Stimulated activated CD4-positive, alpha-beta T cell treated with anti-CD3 and anti-CD28 coated beads, Interleukin-15, amount 100 ng/mL, for 1 hour (primary cell): ENCODE measurements around the gene DPYD.
"Not testable (repeated sequence)": the region's sequence is repeated elsewhere in the genome, so short reads cannot be mapped to it uniquely, and the experiment has no call there.

Experiments used
- DNase-seq, 2 donors: peaks; one replicate each; pipeline ENCODE4 v3.0.0-alpha.2; 2020; ENCODE audit warnings: low read depth in 1 of 2, low spot score in 1 of 2

The DPYD gene

DNA sequence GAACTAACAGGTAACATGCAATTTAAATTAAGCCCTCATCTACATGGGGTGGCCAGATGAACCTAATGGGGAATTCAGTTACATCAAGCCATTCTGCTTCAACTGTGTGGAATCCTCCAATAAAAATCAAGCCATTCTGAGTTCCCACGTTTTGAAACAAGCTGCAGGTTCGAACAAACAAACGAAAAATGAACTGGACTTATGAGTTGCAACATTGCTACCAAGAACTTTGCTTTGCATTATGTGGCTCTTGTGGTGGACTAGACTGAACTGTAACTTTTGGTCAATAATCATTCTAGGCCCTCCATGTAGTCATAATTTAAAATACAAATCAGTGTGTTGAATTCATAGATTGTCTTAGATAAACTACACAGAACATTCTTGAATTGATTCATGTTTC, 682.0 kb downstream of the DPYD start:
- no peak for DNase-seq

DNA sequence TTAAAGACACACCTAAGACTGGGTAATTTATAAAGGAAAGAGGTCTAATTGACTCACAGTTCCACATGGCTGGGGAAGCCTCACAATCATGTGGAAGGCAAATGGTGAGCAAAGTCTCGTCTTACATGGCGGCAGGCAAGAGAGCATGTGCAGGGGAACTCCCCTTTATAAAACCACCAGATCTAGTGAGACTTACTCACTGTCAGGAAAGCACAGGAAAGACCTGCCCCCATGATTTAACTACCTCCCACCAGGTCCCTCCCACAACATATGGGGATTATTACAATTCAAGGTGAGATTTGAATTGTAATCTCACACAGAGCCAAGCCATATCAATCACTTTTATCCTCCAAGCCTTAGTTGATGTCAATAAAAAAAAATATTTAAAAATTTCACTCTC, 689.5 kb downstream of the DPYD start:
- not testable (repeated sequence) for DNase-seq

DNA sequence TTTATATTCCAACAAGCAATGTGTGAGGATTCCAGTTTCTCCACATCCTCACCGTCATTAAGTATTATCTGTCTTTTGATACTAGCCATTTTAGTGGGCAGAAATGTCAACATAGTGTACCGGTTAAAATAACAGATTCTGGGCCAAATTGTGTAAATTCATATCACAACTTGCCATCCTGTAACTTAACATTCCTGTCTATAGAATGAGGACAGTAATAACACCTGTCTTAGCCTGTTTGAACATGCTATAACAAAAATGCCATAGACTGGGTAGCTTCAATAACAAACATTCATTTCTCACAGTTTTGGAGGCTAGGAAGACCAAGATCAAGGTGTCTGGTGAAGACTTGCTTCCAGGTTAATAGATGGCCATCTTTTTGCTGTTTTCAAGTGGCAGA, 708.2 kb downstream of the DPYD start:
- DNase-seq, result no peak

DNA sequence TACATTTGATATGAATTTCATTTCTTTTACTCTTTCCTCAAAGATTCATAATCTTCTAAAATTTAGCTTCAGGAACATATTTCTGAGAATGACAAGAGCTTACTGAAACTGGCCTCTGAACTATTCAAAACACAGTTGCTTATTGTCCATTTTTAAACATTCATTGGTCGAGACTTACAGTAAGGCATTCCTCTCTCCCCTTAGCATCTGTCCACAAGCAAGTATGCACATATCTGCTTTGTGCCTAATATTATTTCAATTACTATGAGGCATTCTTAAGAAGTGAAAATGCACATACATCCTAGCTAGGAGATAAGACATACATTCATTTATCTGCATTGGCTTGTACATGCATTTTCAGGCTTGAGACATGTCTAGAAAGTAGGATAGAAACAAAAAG, 710.5 kb downstream of the DPYD start:
- no peak for DNase-seq

DNA sequence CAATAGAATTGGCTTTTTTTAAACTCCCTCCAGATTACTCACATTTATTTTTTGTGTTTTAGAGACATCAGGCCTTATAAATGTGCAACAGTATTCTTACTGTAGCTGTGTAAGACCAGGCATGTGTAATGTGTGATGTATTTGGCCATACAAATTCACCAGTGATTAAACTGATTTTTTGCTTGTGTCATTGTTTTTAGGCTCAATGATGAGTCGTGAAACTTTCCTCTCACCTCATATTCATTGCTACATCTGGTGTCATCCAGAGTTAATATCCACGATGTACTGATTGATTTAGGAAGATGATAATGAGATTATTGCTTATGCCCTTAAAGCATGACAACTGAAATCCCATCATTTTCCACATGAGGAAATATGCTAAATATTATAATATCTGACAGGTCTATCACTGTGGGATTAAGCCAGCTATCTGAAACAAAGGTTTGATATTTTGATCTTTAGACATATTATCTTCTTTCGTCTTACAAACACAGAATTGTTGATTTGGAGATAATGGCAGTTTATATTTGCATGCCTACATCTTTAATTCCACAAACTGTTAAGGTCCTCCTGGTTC, 711.4 kb downstream of the DPYD start:
- DNase-seq, result no peak

DNA sequence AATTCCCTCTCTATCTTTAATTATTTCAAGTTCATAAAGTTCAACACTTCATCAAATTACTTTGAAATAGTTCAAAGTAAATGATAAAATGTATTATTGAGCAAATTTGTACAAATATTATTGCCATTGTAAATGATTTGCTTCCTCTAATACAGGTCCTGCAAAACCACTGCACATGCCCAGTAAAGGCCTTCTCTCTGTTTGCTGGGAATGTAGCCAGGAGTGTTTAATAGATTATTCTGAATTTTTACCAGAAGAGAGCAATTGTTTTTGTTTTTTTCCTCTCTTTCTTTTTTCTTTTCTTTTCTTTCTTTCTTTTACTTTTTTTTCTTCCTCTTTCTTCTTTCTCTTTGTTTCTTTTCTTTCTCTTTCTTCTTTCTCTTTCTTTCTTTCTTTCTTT, 713.0 kb downstream of the DPYD start:
- no peak for DNase-seq

DNA sequence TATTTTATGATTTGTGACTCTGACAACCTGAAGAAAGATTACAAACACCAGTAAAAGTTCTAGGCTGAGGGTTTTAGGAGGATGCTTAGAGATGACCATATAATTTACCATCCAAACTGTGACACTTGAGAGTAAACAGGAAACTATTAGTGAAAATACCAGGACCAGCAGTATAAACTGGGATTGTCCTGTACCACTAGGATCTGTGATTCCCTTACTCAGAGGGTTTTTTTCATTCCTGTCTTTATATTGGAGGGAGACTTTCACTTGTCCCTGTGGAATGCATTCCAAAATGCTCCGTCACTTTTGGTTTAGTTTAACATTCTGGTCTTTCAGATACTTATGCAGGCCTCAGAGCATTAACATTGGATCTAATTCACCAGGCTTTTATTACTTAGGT, 716.4 kb downstream of the DPYD start:
- DNase-seq, result no peak

DNA sequence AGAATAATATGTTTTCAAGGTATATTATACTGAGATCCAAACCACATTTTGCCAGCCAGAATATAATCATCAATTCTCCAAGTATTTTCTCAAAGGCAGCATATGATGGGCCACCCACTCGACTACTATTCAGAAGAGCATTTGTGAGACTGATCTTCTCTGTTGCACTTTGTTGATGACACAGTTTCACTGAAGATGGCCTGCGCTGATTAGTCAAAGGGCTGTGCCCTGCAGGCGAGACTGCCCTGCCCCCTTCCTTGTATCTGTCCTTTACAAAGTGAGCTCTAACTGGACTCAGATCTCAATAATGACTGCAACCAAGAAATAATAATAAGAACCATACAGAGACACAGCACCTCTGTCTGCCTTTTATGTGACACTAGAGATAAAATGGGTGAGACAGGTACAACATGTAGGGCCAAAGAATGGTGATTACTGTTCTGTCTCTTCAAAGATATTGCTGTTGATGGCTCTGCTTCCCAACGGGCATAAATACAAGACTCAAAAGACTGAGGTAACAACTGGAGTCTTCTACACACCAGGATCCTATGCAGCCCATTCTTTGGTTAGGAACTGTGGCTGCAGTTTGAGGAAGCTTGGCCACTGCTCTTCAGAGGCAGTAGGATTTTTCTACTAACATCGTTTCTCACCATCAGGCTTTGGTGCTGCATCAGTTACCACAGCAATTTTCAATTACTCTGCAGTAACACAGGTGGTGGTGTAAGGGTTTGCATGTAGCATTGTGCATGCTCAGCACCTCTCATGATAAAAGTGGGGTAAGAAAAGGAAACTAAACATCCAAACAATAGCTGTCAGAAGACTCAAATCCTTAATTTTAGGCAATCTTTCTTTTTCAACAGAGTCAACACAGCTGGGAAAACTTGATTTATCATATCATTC, 718.1 kb downstream of the DPYD start:
- no peak for DNase-seq

DNA sequence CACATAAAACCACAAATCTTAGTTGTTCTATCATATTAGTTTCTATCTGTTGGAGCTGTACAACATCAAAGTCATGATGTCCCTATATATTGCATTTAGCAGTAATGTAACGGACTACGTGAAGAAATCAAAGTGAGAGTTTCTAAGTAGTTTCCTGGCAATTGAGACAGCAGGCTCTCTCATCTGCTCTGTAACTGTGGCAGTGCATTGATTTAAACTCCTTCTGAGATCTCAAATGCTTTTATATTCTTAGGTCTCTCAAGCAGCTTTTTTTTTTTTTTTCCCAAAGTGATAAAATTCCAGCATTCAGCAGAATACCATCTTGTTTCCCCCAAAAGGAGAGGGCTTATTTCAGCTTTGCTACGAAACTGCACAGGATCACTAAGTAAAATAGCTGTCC, 719.2 kb downstream of the DPYD start:
- no peak for DNase-seq

DNA sequence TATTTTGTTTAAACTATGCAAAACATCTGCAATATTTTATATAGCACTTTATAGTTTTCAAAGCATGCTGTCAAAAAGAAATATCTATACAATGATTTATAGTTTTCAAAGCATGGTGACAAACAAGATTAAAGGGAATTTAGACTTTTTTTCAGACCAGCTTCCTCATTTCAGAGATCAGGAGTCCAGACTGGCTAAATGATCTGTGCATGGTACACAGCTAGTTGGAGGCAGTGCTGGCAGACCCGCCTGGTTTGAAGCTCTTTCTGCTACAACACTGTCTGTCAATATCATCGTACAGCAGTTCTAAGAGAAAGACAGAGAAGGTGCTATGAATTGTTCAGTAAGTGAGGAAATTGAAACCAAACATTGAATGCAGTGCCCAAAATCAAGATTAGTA, 720.2 kb downstream of the DPYD start:
- DNase-seq, result no peak

DNA sequence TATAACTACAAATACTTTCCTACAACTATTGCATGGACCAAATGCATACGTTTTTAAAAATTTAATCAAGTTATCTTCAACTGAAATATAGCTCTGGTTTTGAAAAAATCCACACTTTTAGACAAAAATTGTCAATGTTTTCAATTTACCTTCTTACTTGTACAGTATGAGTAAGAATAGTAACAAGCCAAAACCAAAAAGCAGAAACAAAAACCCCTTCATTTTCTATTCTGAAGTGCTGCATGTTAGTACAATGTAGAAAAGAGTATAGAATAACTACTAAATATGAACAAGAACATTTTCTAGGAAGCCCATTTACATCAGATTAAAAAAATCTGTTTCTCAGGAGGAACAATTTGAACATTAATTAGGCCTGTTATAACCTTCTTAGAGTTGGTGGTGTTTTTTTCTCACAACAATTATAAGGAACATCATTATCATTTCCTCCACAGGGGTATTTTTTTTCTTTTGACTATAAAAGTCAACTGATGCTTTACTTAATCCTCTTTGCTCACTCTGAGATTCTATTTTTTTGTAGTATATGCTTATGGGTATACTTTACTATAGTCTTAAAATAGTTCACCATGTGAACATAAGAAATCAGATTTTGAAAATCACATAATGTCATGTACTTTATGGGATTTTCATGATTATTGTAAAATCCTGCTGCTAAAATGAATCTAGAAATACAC, 723.9 kb downstream of the DPYD start:
- DNase-seq, result no peak

DNA sequence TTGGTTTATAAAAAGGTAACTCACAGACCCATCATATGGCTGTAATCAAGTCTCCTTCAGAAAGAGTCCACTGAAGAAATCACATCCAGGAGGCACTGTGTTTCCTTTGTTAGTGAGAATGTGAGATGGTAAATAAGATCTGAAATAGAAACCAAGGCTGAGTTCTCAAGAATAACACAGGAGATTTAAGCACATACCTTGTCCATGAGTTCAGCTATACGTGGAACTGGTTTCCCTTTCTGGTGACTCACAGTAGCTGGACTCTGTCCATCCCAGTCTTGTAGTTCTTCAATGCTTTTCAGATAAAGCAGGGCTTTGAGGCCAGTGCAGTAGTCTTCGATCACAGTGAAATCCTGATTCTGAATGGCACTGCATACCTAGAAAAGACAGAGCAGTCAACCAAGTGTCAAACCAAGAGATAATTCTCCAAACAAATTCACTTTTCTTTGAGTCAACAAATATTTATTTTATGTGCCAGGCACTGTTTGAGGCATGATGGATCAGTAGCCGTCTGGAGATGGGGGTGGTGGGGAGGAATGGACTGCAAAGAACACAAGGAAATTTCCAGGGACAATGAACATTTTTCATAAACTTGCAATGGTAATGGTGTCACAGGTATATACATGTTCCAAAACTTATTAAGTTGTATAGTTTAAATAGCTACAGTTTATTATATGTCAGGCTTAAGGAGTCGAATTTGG, 727.8 kb downstream of the DPYD start:
- DNase-seq, result no peak

DNA sequence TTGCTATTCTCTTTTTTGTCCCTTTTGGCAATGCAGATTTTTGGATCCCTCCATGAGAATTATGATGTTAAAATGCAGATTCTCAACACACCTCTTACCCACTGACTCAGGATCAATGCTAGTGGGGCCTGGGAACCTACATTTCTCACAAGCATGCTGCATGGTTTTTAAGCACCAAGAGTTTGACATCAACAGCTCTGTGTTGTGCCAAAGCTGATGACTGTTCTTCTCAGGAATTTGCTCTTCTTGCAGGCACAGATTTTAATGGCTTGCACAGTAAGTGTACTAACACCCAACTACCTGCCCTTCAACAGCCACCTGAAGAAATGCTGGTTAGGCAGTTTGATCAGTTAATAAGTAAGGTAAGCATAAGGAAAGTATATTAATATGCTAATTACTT, 730.5 kb downstream of the DPYD start:
- no peak for DNase-seq

DNA sequence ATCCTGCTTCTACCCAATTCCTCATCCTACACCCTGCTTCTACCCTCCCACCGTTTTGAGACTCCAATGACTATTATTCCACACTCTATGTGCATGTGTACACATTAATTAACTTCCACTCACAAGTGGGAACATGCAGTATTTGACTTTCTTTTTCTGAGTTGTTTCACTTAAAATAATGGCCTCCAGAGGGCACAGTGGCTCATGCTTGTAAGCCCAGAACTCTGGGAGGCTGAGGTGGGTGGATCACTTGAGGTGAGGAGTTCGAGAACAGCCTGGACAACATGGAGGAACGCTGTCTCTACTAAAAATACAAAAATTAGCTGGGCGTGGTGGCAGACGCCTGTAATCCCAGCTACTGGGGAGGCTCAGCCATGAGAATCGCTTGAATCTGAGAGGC, 734.5 kb downstream of the DPYD start:
- no peak for DNase-seq

DNA sequence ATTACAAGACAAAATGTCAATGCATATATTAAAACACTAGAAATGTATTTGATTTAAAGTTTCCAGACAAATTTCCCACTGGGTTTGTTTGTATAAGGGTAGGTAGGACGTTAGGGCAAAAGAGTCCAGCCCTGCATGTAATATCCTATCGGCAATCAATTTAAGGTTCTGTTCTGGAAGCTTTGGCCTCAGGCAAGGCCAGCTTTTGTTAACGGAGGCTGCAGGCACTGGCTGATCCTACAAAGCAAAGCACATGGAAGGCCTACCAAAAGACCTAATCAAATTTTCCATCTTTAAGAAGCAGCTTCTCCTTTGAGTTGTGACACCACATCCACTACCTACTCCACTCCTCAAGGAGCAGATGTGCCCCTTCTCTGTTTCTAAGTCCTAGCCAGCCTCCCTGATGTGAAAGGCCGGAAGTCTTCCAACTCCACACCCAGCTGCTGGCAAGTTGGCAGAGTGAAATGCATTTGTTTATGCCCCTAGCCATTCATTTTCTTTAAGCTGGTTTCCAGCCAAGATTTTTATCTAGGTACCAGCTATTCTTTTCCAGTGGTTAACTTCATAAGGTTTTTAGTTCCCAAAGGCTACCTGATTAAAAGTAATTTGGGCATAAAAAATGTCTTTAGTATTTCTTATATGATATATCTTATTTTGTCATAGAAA, 746.7 kb downstream of the DPYD start:
- no peak for DNase-seq

DNA sequence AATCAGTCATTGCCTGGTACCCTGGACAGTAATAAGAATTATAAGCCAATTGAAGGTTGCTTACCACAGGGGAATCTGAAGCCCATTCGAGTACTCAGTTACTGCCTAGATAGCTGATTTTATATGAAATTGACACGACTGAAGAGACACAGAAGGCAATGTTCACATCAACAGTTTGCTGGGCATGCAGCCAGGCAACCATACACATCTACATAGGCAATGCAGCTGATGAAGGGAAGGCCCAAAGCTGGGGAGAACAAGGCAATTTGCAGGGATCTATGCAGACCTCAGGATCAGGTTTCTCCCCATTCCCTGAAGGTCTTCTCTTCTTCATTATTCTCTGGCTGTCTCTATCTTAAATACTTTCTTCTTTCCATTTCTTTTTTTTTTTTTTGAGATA, 750.5 kb downstream of the DPYD start:
- no peak for DNase-seq

DNA sequence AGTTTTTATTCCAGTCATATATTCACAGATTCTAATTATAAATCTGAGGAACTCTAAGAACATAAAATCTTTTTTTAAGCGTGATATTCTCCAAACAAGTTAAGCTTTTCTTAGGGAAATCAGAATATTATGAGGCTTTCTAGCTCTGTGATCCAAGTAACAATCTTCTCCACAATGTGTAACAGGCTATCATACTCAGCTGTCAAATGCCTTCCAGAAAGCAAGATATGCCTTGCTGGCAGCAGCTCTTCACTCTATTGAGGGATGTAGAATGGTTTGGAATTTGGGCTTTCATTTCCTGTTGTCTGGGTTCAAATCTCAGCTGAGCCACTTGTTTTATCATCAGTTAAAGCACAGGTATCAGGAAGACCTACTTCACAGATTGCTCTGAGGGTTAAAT, 752.8 kb downstream of the DPYD start:
- no peak for DNase-seq

DNA sequence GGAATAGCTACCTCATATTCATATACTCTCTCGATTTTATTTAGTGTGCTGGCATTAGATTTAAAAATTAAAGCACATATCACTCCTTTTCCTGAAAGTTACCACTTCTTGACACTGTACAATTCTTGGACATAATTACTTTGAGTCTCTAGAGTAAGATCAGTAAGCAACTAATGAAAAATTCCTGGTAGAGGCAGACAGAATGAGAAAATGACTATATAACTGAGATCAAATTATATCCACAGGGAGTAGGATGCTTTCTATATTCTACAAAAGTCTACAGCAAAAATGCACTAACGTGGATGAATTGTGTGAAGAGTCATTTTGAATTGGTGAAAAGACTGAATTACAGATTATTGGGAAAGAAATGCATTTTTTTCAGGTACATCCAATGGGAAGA, 753.6 kb downstream of the DPYD start:
- DNase-seq, result no peak

DNA sequence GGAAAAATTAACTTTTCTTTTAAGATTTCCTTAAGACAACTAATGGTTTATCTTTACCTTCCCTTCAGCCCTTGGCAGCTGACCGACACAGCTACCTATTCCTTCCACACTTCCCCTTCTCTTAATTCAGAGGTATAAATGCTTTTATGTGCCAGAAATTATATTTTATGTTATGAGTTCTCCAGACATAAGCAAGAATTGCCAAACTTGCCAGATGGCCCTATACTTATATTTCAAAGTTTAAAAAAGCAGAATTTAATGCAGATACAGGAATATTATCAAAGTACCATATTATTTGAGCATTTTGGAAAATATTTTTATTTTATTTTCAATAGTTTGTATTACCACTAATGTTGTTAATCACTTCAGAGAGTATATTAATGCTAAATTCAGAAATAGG, 754.2 kb downstream of the DPYD start:
- DNase-seq, result no peak

DNA sequence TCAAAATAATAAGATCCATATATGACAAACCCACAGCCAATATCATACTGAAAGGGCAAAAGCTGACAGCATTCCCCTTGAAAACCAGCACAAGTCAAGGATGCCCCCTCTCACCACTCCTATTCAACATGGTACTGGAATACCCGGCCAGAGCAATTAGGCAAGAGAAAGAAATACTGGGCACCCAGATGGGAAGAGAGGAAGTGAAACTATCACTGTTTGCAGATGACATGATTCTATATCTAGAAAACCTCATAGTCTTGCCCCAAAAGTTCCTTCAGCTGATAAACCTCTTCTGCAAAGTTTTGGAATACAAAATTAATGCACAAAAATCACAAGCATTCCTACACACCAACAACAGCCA, 756.6 kb downstream of the DPYD start:
- DNase-seq, result no peak

DNA sequence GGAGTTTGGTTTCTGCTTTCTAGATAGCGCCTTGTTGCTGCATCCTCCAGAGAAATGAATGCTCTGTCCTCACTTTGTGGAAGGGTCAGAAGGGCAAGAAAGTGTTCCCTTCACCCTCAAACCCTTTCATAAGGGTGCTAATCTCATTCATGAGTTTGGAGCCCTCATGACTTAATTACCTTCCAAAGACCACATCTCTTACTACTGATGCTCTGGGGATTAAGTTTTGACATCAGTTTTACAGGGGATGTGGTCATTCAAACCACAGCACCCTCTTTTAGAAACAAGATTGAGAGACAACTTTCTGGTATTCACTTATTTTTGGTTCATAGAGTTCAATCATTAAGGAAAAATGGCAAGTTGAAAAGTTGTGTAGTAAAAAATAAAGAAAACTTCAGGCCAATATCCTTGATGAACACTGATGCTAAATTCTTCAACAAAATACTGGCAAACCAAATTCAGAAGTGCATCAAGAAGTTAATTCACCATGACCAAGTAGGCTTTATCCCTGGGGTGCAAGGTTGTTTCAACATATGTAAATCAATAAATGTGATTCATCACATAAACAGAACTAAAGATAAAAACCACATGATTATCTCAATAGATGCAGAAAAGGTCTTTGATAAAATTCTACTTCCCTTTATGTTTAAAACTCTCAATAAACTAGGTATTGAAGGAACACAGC, 757.1 kb downstream of the DPYD start:
- DNase-seq, result no peak
